NCI-H2196 treated with DMSO at 0.1 percent for 48 hours (cell line): ENCODE data around the gene PNPLA7.
A peak's percentile ranks its signal among the peaks of the same experiment; 100 is the strongest.

Experiments used
- DNase-seq: peaks from one replicate; lab custom pipeline; 2025; ENCODE audit not compliant: unreplicated experiment; lab: John Stamatoyannopoulos, UW

PNPLA7 gene

DNA sequence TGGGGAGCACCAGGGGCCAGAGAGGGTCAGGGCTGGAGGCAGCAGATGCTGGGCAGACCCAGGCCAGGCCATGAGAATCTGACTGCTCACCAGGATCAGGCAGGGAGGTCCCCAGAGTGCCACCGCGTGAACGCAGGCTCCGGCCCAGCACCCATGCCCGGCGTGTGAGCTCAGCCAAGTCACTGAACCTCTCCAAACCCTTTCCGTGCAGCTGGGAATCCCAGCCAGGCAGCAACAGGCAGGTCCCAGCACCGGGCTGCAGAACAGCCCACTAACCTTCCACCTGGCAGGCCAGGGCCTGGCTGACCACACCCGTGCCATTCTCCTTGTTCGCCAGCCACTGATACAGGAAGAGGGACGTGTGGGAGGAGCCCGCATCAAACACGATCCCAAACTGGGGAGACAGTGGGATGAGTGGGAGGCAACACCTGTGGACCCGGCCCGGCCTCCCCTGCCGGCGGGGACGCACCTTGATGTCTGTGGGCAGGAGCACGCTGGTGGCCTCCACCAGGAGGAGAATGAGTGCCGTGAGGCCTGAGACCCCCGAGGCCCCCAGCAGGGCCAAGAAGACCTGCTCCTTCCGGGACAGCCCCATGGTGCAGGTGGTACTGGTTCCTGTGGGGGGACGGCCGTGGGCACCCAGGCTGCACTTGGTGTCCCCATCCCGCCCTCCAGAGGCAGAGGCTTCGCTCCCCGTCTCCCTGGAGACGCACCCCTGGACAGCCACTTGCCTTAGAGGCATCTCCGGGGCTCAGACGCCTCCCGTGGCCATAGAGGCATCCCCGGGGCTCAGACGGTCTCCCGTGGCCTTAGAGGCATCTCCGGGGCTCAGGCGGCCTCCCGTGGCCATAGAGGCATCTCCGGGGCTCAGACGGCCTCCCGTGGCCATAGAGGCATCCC is 112.3 kb downstream of the PNPLA7 start:
- DNase-seq = no peak

DNA sequence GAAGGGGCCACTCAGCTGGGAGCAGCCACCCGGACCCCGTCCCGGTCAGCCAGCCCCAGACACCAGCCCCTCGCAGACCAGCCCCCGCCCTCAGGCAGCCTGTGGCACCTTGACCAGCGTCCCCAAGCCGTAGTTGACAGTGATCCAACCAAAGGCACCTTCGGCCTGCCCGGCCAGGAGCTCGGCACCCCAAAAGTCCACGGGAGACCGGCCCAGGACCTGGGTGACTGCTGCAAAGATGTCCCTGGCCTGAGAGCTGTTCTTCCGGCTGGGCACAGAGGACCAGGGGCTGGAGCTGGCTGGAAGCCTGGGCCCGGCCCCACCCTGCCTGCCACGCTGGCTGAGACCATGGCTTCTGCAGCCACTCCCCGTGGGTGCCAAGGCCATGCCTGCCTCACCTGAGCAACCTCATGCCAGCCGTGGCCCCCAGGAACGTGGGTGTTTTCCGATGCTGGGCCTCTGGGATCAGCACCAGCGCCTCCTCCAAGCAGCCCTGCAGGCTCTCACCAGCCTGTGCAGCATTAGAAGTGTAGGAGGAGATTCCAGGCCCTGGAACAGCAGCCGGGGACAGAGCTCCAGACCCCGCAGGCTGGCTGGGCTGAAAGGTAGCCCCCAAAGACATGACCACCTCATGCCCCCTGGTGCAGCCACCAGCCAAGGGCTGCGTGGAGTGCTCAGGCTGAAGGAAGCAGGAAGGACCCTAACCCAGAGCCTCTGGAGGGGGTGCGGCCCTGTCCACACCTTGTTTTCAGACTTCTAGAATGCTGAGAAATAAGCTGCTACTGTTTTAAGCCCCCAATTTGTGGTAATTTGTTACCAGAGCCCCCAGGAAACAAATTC is 113.2 kb downstream of the PNPLA7 start:
- no peak for DNase-seq

DNA sequence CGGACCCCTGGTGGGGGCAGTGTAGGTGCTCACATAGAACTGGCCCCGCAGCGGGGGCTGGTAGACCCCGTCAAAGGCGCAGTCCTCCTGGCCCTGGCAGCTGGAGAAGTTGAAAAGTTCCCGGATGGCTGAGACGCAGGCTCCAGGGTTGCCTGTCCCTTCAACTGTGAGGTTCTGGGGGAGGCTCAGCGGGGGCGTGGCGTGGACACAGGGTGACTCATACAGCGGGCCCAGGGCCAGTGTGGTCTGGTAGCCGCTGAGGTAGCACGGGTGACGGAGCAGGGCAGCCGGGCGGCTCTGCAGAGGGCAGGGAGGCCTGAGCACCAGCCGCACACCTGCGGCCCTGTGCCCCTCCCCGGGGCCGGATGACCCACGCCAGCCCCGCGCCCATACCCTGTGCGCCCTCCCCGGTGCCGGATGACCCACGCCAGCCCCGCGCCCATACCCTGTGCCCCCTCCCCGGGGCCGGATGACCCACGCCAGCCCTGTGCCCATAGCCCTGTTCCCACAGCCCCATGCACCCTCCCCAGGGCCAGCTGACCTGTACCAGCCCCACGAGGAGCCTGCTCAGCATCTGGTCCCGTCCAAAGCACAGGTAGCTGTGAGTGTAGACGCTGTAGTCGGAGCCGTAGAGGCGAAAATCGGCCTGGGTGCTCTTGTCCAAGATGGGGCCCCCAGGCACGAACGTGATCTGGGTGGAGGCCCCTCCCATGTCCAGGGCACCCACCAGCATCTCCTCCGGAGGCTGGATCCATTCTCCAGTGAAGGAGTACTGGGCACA is 114.0 kb downstream of the PNPLA7 start:
- DNase-seq = peak; percentile 42

DNA sequence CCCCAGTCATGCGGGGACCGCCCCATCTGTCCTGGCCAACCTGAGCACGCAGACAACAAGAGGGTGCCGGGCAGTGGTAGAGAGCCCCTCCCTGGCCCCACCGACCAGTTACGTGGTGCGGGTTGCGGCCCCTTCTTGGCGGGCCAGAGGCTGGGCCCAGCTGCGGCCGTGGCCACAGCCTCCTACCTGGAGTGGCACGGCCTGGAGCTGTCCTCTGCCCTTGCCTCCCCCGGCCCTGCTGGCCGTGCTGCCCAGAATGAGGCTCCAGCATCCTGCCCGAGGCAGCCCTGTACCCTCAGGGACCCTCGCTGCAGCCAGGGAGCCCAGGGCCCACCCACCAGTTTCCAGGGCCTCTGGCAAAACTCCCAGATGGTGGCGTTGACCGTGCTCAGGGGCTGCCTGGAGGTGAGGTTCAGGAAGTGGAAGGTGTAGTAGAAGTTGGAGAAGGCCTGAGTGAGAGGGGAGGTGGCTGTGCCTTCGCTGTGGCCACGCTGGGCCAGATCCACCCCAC is 114.8 kb downstream of the PNPLA7 start:
- DNase-seq = no peak

DNA sequence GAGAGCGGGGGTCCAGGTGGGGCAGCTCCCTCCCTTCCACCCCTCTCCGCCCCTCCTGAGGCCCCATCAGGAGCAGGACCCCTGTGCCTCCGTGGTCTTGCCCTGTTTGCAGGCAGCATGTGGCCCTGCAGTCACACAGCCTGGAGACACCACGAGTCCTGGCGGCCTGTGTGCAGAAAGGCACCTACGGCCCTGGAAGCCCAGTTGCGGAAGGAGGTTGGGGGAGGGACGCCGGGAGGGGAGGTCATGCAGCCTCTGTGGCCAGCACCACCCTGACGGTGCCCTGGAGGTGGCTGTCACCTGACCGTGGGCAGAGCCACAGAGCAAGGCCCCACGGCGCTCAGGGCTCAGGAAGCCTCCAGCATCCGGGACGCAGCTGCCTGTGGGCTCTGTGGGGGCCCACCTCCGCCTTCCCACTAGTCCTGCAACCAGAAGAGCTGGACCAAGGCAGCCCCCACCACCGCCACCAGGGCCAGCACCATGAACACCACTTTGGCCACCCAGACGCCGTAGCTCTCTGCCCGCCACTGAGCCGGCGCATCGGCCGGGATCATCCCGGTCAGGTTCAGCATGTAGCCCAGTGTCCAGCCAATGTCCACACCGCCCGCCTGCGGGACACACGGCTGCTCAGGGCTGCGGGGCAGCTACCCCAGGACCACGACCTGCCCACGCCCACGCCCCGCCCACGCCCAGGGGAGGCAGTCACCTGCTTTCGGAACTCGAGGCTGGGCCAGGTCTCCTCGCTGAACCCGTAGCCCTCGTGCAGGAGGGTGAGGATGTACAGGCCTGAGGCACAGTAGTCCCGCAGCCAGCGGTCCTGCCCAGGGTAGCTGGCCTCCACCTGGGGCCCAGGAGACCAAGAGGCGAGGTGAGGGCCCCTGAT is 115.5 kb downstream of the PNPLA7 start:
- DNase-seq = no peak

DNA sequence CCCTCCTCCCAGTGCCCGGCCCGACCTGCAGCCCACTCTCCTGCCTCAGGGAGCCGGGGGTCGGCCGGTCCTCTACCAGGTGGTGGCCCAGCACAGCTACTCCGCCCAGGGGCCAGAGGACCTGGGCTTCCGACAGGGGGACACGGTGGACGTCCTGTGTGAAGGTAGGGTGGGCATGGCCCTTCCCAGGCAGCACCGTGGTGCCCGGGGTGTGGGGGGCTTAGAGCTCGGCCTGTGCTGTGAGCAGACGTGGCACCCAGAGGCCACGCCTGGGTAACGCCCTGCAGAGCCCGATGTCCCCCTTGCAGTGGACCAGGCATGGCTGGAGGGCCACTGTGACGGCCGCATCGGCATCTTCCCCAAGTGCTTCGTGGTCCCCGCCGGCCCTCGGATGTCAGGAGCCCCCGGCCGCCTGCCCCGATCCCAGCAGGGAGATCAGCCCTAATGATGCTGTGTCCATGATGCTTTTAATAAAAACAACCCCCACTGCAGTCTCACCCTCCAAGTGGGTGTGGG is 116.2 kb downstream of the PNPLA7 start:
- DNase-seq = no peak

DNA sequence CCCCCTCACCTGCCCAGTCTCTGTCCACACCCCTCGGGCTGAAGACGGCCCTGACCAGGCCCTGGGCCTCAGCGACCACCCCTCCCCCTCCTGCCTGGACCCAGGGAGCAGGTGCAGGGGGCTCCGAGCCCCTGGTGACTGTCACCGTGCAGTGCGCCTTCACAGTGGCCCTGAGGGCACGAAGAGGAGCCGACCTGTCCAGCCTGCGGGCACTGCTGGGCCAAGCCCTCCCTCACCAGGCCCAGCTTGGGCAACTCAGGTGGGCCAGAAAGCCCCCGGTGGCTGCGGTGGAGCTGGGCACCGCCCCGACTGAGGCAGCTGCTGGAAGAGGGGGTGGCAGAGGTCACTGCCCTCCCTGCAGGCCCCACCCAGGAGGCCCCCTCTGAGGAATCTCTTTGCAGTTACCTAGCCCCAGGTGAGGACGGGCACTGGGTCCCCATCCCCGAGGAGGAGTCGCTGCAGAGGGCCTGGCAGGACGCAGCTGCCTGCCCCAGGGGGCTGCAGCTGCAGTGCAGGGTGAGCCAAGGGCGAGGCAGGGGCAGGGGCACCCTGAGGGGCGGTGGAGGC is 116.8 kb downstream of the PNPLA7 start:
- no peak for DNase-seq

DNA sequence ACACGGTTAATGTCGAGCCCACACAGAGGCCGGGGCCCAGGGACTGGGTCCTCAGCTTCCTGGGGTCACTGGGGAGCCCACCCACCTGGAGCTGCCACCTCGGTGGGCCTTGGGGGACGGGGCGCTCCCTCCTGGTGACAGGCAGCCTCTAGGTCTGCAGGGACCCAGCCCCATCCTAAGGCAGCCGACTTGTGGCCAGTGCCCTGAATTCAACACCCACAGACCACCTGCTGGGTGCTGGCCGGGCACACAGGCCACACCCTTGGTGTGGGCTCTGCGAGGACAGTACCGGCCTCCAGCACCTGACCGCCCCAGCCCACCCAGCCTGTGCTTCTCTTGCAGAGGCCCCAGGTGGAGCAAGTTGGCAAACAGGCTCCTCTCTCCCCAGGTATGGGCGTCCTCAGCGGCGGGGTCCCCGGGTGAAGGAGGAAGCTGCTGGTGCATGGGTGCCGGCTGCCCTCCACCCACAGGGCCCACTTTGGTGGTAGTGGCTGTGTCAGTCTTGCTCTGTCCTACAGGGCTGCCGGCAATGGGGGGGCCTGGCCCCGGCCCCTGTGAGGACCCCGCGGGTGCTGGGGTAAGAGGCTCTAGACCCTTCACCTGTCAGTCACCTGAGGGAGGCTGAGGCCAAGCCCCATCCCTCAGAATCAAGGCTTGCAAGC is 117.4 kb downstream of the PNPLA7 start:
- no peak for DNase-seq

DNA sequence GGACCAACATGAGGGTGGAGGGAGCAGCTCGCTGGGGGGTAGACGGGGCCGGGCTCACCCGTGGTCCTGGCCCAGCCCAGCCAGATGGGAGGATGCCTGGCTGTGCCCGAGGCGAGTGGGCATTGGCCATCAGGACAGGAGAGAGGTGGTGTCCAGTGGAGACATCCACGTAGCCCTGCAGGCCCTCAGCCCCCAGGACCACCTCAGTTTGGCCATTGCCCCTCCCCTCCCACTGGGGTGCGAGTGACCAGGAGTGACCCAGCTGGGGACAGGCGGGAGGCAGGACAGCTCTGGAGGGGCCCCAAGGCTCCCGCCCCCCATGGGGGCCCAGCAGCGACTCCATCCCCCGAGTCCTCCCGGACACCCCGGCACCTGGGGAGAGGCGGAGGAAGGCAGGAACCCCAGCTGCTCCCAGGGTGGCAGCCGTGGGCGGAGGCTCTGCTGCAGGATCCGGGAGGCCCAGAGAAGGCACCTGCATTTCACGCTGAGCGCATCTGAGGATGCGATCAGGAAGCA is 118.7 kb downstream of the PNPLA7 start:
- DNase-seq = no peak

DNA sequence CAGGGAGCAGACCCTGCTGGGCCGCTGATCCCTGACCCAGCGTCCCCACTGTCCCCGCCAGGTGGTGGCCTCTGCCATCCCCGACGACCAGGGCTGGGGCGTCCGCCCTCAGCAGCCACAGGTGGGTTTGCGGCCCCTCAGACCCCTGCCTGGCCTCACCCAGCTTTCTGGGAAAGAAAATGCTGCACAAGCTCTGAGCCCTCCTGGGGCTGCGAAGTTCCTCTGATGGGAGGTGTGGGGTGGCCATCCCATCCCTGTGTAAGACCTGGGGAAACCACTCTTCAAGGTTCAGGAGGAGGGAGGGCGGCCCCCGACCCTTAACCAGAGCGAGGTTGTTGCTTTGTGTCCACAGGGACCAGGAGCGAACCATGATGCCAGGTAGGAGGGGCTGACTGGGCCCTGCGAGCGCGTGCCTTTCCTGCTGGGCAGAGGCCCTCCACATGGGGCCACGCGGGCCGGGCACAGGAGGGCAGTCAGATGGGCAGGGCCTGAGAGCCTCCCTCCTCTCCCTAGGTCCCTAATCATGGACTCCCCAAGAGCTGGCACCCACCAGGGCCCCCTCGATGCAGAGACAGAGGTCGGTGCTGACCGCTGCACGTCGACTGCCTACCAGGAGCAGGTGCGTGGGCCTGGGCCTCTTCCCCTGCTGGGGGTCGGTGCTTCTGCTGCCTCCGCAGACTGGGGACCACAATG is 119.3 kb downstream of the PNPLA7 start:
- no peak for DNase-seq

DNA sequence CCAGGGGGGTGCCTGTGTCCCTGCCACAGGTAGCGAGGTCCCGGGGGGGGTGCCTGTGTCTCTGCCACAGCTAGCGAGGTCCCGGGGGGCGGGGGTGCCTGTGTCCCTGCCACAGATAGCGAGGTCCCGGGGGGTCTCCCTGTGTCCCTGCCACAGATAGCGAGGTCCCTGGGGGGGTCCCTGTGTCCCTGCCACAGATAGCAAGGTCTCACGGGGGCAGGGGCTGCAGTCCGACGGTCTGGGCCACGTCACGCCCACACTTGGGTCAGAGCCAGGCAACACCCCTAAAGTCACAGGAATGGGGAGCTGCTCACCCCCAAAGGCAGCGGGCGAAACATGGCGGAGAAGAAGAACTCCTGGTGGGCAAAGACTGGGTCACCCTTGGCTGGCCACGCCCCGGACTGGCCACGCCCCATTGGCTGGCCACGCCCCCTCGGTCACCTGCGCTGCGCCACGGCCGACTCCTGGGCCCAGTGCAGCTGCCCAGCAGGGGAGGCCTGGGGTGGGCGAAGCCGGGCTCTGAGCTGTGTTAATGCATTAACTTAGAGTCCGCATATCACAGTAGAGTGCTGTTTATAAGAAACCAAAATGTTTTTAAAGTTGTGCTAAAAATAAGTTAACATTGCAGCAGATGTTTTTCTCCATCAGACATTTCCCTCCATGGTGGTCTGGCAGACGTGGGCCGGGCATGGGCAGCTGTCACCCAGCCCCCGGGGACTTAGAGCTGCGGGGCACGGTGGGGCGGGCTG is 120.1 kb downstream of the PNPLA7 start:
- DNase-seq = no peak

DNA sequence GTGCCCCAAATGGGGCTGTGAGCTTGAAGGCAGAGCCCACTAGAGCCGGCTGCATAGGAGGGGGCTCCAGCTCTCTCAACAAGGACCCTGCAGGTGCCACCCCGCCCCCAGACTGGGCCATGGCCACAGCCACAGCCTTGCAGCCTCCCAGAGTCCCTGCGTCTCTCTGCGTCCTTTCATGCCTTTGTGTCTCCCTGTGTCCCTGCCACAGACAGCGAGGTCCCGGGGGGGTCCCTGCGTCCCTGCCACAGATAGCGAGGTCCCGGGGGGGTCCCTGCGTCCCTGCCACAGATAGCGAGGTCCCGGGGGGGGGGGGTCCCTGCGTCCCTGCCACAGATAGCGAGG is 120.7 kb downstream of the PNPLA7 start:
- DNase-seq = no peak

DNA sequence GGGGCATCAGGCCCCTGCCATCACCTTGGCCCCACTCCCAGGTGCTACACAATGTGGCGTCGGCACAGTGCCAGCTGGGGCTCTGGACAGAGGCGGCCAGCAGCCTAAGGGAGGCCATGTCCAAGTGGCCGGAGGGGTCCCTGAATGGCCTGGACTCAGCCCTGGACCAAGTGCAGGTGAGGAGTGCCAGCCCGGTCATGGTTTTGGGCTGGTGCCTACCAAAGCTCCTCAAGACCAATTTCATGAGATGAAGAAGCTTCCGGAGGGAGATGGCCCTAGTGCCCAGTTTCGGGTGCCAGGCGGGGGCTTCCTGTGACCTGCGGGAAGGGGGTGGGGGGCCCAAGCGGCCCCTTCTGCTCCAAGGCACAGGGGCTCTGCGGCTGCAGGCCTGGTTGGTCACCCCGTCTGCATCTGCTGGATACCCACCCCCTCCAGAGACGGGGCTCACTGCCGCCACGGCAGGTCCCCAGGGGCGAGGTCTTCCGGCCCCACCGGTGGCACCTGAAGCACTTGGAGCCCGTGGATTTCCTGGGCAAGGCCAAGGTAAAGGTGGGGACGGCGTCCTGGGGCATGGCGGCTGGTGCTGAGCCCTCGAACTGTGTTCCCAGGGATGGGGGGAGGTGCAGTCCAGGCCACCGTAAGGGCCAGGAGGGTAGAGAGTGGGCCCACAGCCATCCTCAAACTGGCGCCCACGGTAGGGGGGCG is 121.2 kb downstream of the PNPLA7 start:
- DNase-seq = no peak

DNA sequence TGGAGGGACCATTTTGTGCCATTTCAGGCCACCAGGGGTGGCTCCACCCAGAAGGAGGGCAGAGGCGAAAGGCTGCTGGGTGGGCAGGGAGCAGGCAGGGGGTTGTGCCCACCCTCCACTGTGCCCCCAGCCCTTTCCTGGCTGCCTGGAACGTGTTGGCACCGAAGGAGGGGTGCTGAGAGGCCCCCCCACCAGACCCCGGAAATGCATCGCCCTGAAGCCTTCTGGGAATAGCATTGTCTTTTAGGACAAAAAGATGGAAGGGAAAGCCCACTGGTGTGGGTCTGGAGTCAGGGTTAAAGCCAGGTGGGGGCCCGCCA is 121.9 kb downstream of the PNPLA7 start:
- no peak for DNase-seq

DNA sequence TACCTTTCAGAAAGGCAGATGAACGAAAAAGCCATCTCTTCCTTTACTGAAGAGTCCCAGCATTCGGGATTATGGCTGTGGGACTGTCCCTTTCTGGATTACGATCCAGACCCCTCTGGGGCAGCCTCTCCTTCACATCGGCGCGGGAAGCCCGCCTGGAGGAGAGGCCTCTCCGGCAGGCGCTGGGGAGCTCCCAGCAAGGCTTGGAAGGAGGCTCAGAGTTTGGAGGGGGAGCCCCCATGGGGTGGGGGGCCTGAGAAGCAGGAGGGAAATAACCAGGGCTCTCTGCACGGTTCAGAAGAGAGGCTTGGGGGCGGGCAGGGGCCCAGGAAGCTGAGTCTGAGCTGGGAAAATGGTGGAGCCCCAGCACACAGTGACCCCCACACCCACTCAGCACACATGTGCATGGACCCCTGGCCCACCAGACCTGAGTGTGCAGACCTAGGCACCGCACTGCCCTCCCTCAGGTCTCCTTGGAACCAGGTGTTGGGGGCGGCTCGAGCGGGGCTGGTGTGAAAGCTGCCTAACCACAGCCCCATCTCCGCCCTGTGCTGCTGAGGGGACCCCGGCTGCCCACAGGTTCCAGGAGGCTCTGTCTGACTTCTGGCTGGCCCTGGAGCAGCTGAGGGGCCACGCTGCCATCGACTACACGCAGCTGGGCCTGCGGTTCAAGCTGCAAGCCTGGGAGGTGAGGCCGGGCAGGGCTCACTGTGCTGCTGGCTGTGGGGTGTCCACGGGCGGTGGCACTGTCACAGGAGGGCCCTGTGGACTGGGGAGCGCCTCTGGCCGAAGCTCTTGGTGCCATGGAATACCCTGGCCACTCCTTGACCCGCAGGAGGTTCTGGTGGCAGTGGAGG is 122.5 kb downstream of the PNPLA7 start:
- DNase-seq = no peak

DNA sequence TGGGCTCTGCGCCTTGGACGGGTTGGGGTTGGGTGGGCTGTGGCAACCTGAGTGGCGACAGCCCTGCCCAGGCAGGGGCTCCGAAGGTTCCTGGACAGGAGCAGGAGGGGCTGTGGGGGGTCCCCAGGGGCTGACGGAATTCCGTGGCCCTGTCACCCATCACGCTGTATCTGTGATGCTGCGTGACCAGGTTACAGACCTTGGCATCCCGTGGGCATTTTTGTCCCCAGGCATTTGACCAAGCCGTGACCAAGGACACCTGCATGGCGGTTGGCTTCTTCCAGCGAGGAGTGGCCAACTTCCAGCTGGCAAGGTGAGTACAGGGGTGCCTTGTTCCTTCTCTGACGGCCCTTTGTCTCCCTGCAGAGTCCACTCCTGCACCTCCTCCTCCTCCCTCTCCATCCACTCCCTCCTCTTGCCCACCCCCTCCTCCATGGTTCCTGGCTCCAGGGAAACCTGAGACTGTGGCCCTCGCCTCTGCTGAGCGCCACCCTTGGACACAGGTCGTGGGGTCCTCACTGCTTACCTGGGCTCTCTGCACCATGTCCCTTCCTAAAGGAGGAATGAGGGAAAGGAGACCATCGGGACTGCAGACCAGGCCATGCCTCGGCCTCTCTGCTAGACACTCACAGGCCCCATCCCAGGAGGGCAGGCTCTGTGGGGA is 124.1 kb downstream of the PNPLA7 start:
- DNase-seq = no peak
